Astrocyte of the cerebellum (primary cell): ENCODE measurements around the gene ARFIP1.
"Not testable (repeated sequence)": the region's sequence is repeated elsewhere in the genome, so short reads cannot be mapped to it uniquely, and the experiment has no call there.

Experiments used
- DNase-seq: peaks from one replicate; pipeline ENCODE4 v3.0.0-alpha.2; 2011; ENCODE audit warnings: low read depth
- H3K4me3 ChIP-seq: 2 replicates; pipeline ENCODE4 v1.5.1; 2011; ENCODE audit warnings: mild to moderate bottlenecking, low read depth, low read length, moderate library complexity
- in situ Hi-C: cut with HindIII; loops from 2 replicates; pipeline ENCODE4 v1.10.0; 2017; ENCODE audit warnings: low sequenced_read_pairs
- TF ChIP-seq, protein P1 (sequence below): IDR thresholded peaks from 2 replicates; pipeline ENCODE4 v1.5.1; 2012; ENCODE audit warnings: low read length, low read depth, moderate library complexity, mild to moderate bottlenecking; ENCODE audit errors: missing control alignments

Gene ARFIP1

GRCh38 chr4:152851226-152851625 is 71.5 kb downstream of the ARFIP1 start:
- no peak overlapping the region for H3K4me3 ChIP-seq
- DNase-seq: no peak
- in situ Hi-C loops: loop anchor here (10.0 kb wide), 1 partner anchor 274 kb away; no protein-coding TSS in a partner anchor
- TF ChIP-seq, protein P1, sequence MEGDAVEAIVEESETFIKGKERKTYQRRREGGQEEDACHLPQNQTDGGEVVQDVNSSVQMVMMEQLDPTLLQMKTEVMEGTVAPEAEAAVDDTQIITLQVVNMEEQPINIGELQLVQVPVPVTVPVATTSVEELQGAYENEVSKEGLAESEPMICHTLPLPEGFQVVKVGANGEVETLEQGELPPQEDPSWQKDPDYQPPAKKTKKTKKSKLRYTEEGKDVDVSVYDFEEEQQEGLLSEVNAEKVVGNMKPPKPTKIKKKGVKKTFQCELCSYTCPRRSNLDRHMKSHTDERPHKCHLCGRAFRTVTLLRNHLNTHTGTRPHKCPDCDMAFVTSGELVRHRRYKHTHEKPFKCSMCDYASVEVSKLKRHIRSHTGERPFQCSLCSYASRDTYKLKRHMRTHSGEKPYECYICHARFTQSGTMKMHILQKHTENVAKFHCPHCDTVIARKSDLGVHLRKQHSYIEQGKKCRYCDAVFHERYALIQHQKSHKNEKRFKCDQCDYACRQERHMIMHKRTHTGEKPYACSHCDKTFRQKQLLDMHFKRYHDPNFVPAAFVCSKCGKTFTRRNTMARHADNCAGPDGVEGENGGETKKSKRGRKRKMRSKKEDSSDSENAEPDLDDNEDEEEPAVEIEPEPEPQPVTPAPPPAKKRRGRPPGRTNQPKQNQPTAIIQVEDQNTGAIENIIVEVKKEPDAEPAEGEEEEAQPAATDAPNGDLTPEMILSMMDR: no peak

DNA sequence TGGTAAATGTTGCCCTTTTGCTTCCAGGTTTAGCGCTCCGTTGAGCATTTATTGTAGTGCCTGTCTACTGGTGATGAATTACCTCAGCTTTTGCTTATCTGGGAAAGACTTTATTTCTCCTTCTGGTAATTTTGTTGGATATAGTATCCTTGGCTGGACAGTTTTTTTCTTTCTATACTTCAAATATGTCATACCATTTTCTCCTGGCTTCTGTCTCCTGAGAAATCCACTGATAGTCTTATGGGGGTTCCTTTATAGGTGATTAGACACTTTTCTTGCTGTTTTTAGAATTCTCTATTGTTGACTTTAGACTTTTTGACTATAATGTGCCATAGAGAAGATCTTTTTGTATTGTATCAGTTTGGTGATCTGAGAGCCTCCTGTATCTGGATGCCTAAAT is 73.5 kb downstream of the ARFIP1 start:
- H3K4me3 ChIP-seq: no peak overlapping the region
- TF ChIP-seq, protein P1: no peak
- in situ Hi-C loops: loop anchor here (10.0 kb wide), 1 partner anchor 272 kb away; no protein-coding TSS in a partner anchor
- no peak for DNase-seq

DNA sequence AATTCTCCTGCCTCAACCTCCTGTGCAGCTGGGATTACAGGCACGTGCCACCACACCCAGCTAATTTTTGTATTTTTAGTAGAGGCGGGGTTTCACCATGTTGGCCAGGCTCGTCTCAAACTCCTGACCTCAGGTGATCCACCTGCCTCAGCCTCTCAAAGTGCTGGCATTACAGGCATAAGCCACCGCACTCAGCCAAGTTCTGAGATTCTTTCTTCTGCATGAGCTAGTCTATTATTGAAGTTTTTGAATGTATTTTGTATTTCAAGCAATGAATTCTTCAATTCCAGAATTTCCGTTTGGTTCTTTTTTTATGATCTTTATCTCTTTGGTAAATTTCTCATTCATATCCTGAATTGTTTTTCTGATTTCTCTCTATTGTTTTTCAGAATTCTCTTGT is 74.3 kb downstream of the ARFIP1 start:
- in situ Hi-C loops: loop anchor here (10.0 kb wide), 1 partner anchor 271 kb away; no protein-coding TSS in a partner anchor
- not testable (repeated sequence) for H3K4me3 ChIP-seq, DNase-seq

- no peak for DNase-seq
- in situ Hi-C loops: loop anchor here (10.0 kb wide), 1 partner anchor 268 kb away; no protein-coding TSS in a partner anchor
- TF ChIP-seq, protein P1: no peak
Observed at GRCh38 chr4:152856960-152857359, 77.2 kb downstream of the ARFIP1 start.

DNA sequence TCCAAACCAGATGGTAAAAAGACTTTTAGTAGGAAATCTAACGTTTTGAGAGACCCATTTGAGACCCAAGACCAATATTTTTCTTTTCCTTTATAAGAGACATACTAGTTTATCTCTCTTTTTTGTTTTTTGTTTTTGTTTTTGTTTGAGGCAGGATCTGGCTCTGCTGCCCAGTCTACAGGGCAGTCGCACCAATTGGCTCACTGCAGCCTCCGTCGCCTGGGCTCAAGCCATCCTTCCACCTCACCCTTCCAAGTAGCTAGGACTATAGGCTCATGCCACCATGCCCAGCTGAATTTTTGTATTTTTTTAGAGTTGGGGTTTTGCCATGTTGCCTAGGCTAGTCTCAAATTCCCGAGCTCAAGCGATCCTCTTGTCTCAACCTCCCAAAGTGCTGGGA is 79.2 kb downstream of the ARFIP1 start:
- TF ChIP-seq, protein P1: no peak
- H3K4me3 ChIP-seq: no peak overlapping the region
- DNase-seq: no peak
- in situ Hi-C loops: loop anchor here (10.0 kb wide), 1 partner anchor 266 kb away; no protein-coding TSS in a partner anchor

More at GRCh38 chr4:152856960-152857359, 77.2 kb downstream of the ARFIP1 start:
- no peak overlapping the region for H3K4me3 ChIP-seq

- H3K4me3 ChIP-seq: no peak overlapping the region
- DNase-seq: no peak
- TF ChIP-seq, protein P1: no peak
- in situ Hi-C loops: no loop called here
Observed at GRCh38 chr4:152860046-152860445, 80.3 kb downstream of the ARFIP1 start.

DNA sequence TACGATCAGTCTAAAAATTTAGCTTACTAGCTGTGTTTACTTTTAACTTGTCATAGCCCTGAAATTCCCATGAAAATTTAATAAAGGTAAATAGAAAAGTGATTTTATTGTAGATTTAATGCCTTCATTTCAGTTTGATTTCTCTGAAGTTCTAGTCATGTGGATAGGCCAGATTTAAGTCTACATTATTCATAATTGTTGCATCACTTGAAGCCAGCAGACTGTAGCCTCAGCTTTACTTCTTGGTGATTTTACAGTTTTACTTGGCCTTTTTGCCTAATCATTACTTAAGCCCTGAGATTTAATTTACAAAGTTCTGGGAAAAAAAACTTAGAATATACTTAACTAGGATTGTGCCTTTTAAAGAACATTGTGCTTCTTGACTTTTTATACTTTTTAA is 82.9 kb downstream of the ARFIP1 start:
- DNase-seq: no peak
- TF ChIP-seq, protein P1: no peak
- no peak overlapping the region for H3K4me3 ChIP-seq
- in situ Hi-C loops: no loop called here
